H1 (cell line): Measurements from ENCODE around the gene LIPE. TPM values are rescaled to one million over a fixed set of nuclear protein-coding genes. Genes with fewer than 3 reads are reported as not detected.
A peak's percentile ranks its signal among the peaks of the same experiment; 100 is the strongest.

Experiments used
- CTCF ChIA-PET: fragments of 300-600 bp; sonication (Branson Sonifier 250); formaldehyde crosslinking; loops from one replicate; lab custom pipeline; 2021; ENCODE audit not compliant: partially characterized antibody; lab: Charles Lee
- POLR2A ChIA-PET: fragments of 300-600 bp; sonication (Branson Sonifier 250); formaldehyde crosslinking; loops from one replicate; lab custom pipeline; 2021; ENCODE audit warnings: inconsistent platforms; ENCODE audit not compliant: partially characterized antibody; lab: Charles Lee
- DNase-seq, 2 experiments: peaks; one replicate each; pipeline versions ENCODE4 v3.0.0 to v3.0.0-alpha.2; 2010 to 2022; ENCODE audit warnings: low spot score in 2 of 2, low read depth in 1 of 2, mixed read lengths in 1 of 2
- FAIRE-seq: peaks from 2 replicates; lab custom pipeline; 2011; peaks lifted over from hg19 to GRCh38; lab: Jason Lieb, UNC
- H2AFZ ChIP-seq: 2 replicates; pipeline ENCODE4 v1.8.1; 2012; ENCODE audit warnings: low read length, inconsistent platforms
- H2AK5ac ChIP-seq: 2 replicates; pipeline ENCODE4 v1.6.1; 2013; ENCODE audit warnings: low read depth, low read length
- H2BK120ac ChIP-seq: replicated peaks from 2 replicates; pipeline ENCODE3; 2013; ENCODE audit warnings: low read depth, low read length, inconsistent platforms
- H2BK12ac ChIP-seq: 2 replicates; pipeline ENCODE4 v1.6.1; 2013; ENCODE audit warnings: low read depth, low read length
- H2BK15ac ChIP-seq: 2 replicates; pipeline ENCODE4 v1.6.1; 2013; ENCODE audit warnings: low read length
- H2BK20ac ChIP-seq: 2 replicates; pipeline ENCODE4 v1.6.1; 2013; ENCODE audit warnings: low read length
- H2BK5ac ChIP-seq: 2 replicates; pipeline ENCODE4 v1.6.1; 2013; ENCODE audit warnings: low read depth, low read length
- H3K14ac ChIP-seq: 2 replicates; pipeline ENCODE4 v1.6.1; 2013; ENCODE audit warnings: inconsistent platforms; ENCODE audit not compliant: insufficient read length
- H3K18ac ChIP-seq: 2 replicates; pipeline ENCODE4 v1.6.1; 2013; ENCODE audit warnings: low read length; ENCODE audit errors: extremely low read depth
- H3K23ac ChIP-seq: 2 replicates; pipeline ENCODE4 v1.6.1; 2013; ENCODE audit warnings: inconsistent platforms; ENCODE audit not compliant: insufficient read length
- H3K23me2 ChIP-seq: 2 replicates; pipeline ENCODE4 v1.6.1; 2013; ENCODE audit warnings: low read depth, low read length
- H3K27ac ChIP-seq: 2 replicates; pipeline ENCODE4 v1.6.1; 2011; ENCODE audit warnings: low read depth, low read length, inconsistent platforms
- H3K27me3 ChIP-seq, 4 experiments: replicated peaks in 1 of 4; 1 replicate in 1 of 4; 2 replicates in 3 of 4; pipeline versions ENCODE4 v1.6.1 to v1.8.1; 2011 to 2013; ENCODE audit warnings: low read length in 3 of 4, mild to moderate bottlenecking in 3 of 4, inconsistent platforms in 2 of 4, mixed read lengths in 2 of 4, moderate library complexity in 1 of 4; ENCODE audit not compliant: control insufficient read depth in 3 of 4, insufficient read depth in 3 of 4; ENCODE audit errors: extremely low read depth in 1 of 4
- H3K36me3 ChIP-seq, 4 experiments: 2 replicates each; pipeline versions ENCODE4 v1.6.1 to v1.8.1; 2011 to 2013; ENCODE audit warnings: mild to moderate bottlenecking in 4 of 4, low read length in 3 of 4, moderate library complexity in 2 of 4, control low read depth in 1 of 4, inconsistent platforms in 1 of 4; ENCODE audit not compliant: insufficient read depth in 4 of 4, control insufficient read depth in 2 of 4
- H3K4ac ChIP-seq: replicated peaks from 2 replicates; pipeline ENCODE3; 2013; ENCODE audit warnings: low read length, low read depth, mixed read lengths, inconsistent platforms; ENCODE audit not compliant: insufficient read length
- H3K4me1 ChIP-seq, 4 experiments: replicated peaks in 1 of 4; 1 replicate in 1 of 4; 2 replicates in 3 of 4; pipeline versions ENCODE4 v1.6.1 to v1.8.1; 2011 to 2013; ENCODE audit warnings: low read length in 3 of 4, inconsistent platforms in 2 of 4, mixed read lengths in 1 of 4; ENCODE audit not compliant: insufficient read depth in 4 of 4, control insufficient read depth in 3 of 4
- H3K4me2 ChIP-seq, 2 experiments: 2 replicates each; pipeline versions ENCODE4 v1.6.1 to v1.8.1; 2011 to 2013; ENCODE audit warnings: low read depth in 2 of 2, low read length in 2 of 2, control low read depth in 1 of 2, inconsistent platforms in 1 of 2, mild to moderate bottlenecking in 1 of 2; ENCODE audit not compliant: insufficient read depth in 1 of 2
- H3K4me3 ChIP-seq, 4 experiments: fragments of 200-600, 300-600 bp in 1 of 4; sonication (generic), shearing (Covaris generic), sonication (Bioruptor Twin) in 1 of 4; 2 replicates each; pipeline versions ENCODE4 v1.5.1 to v1.8.1; 2011 to 2016; ENCODE audit warnings: low read length in 4 of 4, low read depth in 3 of 4, control low read depth in 2 of 4, inconsistent platforms in 2 of 4, mild to moderate bottlenecking in 2 of 4, mixed read lengths in 1 of 4, moderate library complexity in 1 of 4; ENCODE audit not compliant: insufficient read depth in 2 of 4; ENCODE audit errors: extremely low read depth in 1 of 4
- H3K56ac ChIP-seq: replicated peaks from 2 replicates; pipeline ENCODE3; 2013; ENCODE audit warnings: low read depth, mild to moderate bottlenecking, mixed read lengths, low read length, inconsistent platforms; ENCODE audit not compliant: insufficient read length
- H3K79me1 ChIP-seq: 2 replicates; pipeline ENCODE4 v1.6.1; 2013; ENCODE audit warnings: low read depth, low read length, control low read depth
- H3K79me2 ChIP-seq, 2 experiments: 2 replicates each; pipeline versions ENCODE4 v1.6.1 to v1.8.1; 2012 to 2013; ENCODE audit warnings: low read length in 2 of 2, mild to moderate bottlenecking in 2 of 2, inconsistent platforms in 1 of 2; ENCODE audit not compliant: insufficient read depth in 2 of 2, control insufficient read depth in 1 of 2
- H3K9ac ChIP-seq, 4 experiments: replicated peaks in 1 of 4; 1 replicate in 1 of 4; 2 replicates in 3 of 4; pipeline versions ENCODE4 v1.6.1 to v1.8.1; 2011 to 2013; ENCODE audit warnings: low read depth in 3 of 4, low read length in 3 of 4, control low read depth in 2 of 4, mild to moderate bottlenecking in 2 of 4, moderate library complexity in 2 of 4, inconsistent platforms in 1 of 4; ENCODE audit errors: extremely low read depth in 1 of 4
- H3K9me3 ChIP-seq, 2 experiments: 2 replicates each; pipeline versions ENCODE4 v1.6.1 to v1.8.1; 2012 to 2013; ENCODE audit warnings: mild to moderate bottlenecking in 2 of 2, moderate library complexity in 2 of 2, control low read depth in 1 of 2, inconsistent platforms in 1 of 2, low read depth in 1 of 2, low read length in 1 of 2, mixed read lengths in 1 of 2; ENCODE audit not compliant: insufficient read depth in 2 of 2
- H4K20me1 ChIP-seq, 2 experiments: replicated peaks in 1 of 2; 2 replicates each; pipeline versions ENCODE3 to v1.8.1; 2011 to 2013; ENCODE audit warnings: inconsistent platforms in 2 of 2, low read length in 2 of 2, mild to moderate bottlenecking in 1 of 2; ENCODE audit not compliant: insufficient read depth in 2 of 2, control insufficient read depth in 1 of 2
- H4K5ac ChIP-seq: 2 replicates; pipeline ENCODE4 v1.6.1; 2013; ENCODE audit warnings: low read length, low read depth, mixed read lengths, inconsistent platforms; ENCODE audit not compliant: insufficient read length
- H4K8ac ChIP-seq: 2 replicates; pipeline ENCODE4 v1.8.0; 2013; ENCODE audit warnings: mild to moderate bottlenecking, moderate library complexity, low read length, inconsistent platforms; ENCODE audit not compliant: insufficient read depth; ENCODE audit errors: extremely low read depth
- H4K91ac ChIP-seq: replicated peaks from 2 replicates; pipeline ENCODE3; 2013; ENCODE audit warnings: low read length, mixed read lengths, inconsistent platforms; ENCODE audit not compliant: insufficient read length
- CBX8 ChIP-seq: fragments of 300-800, 300-1000 bp; sonication (generic); IDR thresholded peaks from 2 replicates; pipeline ENCODE4 v1.7.1; 2016; ENCODE audit warnings: low read depth, low read length, borderline replicate concordance
- CEBPB ChIP-seq: IDR thresholded peaks from 2 replicates; pipeline ENCODE4 v1.6.1; 2012; ENCODE audit warnings: low read depth, low read length
- HDAC2 ChIP-seq, 2 experiments: fragments of 300-600 bp in 1 of 2; sonication (generic) in 1 of 2; IDR thresholded peaks; 2 replicates each; pipeline ENCODE4 v1.6.1; 2011 to 2012; ENCODE audit warnings: low read depth in 2 of 2, low read length in 2 of 2, mild to moderate bottlenecking in 2 of 2, moderate library complexity in 2 of 2, borderline replicate concordance in 1 of 2, inconsistent platforms in 1 of 2
- JUND ChIP-seq: IDR thresholded peaks from 2 replicates; pipeline ENCODE4 v1.6.1; 2011; ENCODE audit warnings: mild to moderate bottlenecking, improper control_type of control experiment, low read length
- PHF8 ChIP-seq: fragments of 200-600 bp; sonication (generic); conservative IDR thresholded peaks from 2 replicates; pipeline ENCODE4 v1.7.1; 2012; ENCODE audit warnings: low read depth, mild to moderate bottlenecking, inconsistent platforms, low read length, moderate library complexity
- SAP30 ChIP-seq: fragments of 300-600 bp; sonication (generic); IDR thresholded peaks from 2 replicates; pipeline ENCODE4 v1.7.1; 2012; ENCODE audit warnings: low read length, moderate library complexity, mild to moderate bottlenecking, inconsistent platforms; ENCODE audit not compliant: insufficient read depth, insufficient replicate concordance
- USF2 ChIP-seq: IDR thresholded peaks from 2 replicates; pipeline ENCODE4 v1.6.1; 2011; ENCODE audit warnings: low read length, improper control_type of control experiment
- WGBS, 2 experiments: shearing (Covaris generic) in 1 of 2; methylation state at CpG; one replicate each; pipeline versions ENCODE4 v1.1.6 to v1.1.7; 2013 to 2015; ENCODE audit warnings: low lambda C conversion rate in 2 of 2, mixed read lengths in 2 of 2, inconsistent platforms in 1 of 2, low coverage in 1 of 2, missing lambda C conversion rate in 1 of 2; ENCODE audit not compliant: insufficient replicate concordance in 2 of 2, insufficient coverage in 1 of 2, insufficient read length in 1 of 2; ENCODE audit errors: extremely low coverage in 1 of 2, missing lambda C conversion rate in 1 of 2; 5-methylcytosine and 5-hydroxymethylcytosine counted together
- polyA plus RNA-seq, 7 experiments: library from polyadenylated mRNA; depleted of rRNA in 3 of 7; stranded (reverse) in 5 of 7; unstranded in 2 of 7; fragments of >200 nt in 5 of 7; fragments of 200-250 nt in 2 of 7; gene quantifications; 1 replicate in 5 of 7; 2 replicates in 1 of 7; 4 replicates in 1 of 7; pipeline versions ENCODE4 v1.2.1 to v1.2.3, GENCODE V29; 2011 to 2013; ENCODE audit warnings: missing spikeins in 2 of 7, mixed read lengths in 2 of 7
- total RNA-seq: library from RNA; stranded (reverse); fragmentation: NEBNext Ultra II Directional; extraction: Animal tissue kit (Norgen Biotek cat#: 25700); gene quantifications from 2 replicates; pipeline ENCODE4 v1.2.1, GENCODE V29; 2021

Gene LIPE
- total and polyA plus RNA-seq, 2 of the 8 experiments (the other 6 are each of a cell fraction or from before 2014, with no cell fraction given) = 8.7 to 15.9 TPM

- Histone ChIP-seq H3K79me1 (peaks cover 9% of the 10 kb centered on the region), H3K18ac (peak overlapping the region; percentile 48), H3K56ac (no peak overlapping the region), H3K9ac (peak overlapping the region in 2 of 4 experiments; percentile 44 to 67; a peak in 3 of 7 replicates), H4K91ac (peak overlapping the region; percentile 70), H2BK15ac (no peak overlapping the region), H3K4me3 (peak overlapping the region; percentile 67 to 90 (median 75)), H3K4me1 (peaks cover 7 to 14% (median 10%) of the 10 kb centered on the region in 4 experiments; a peak in 6 of 7 replicates), H3K27me3 (peaks cover 0 to 10% (median 5%) of the 10 kb centered on the region in 4 experiments; a peak in 5 of 7 replicates), H2BK20ac (no peak overlapping the region), H3K23me2 (peaks cover 14% of the 10 kb centered on the region; the same call in 1 of the 2 replicates), H3K14ac (no peak overlapping the region), H2BK120ac (no peak overlapping the region), H3K23ac (no peak overlapping the region), H3K27ac (no peak overlapping the region), H2BK12ac (peak overlapping the region; percentile 27; the same call in 1 of the 2 replicates), H3K36me3 (no peaks in the 10 kb centered on the region; a peak in 1 of 8 replicates), H4K5ac (no peak overlapping the region), H3K4ac (peak overlapping the region; percentile 35), H2BK5ac (no peak overlapping the region), H3K9me3 (no peaks in the 10 kb centered on the region), H2AK5ac (no peak overlapping the region), H2AFZ (no peak overlapping the region), H4K20me1 (peaks cover 13 to 27% of the 10 kb centered on the region in 2 experiments), H3K79me2 (peaks cover 0 to 5% of the 10 kb centered on the region in 2 experiments; a peak in 1 of 4 replicates), H3K4me2 (peak overlapping the region; percentile 94 to 95), H4K8ac (no peak overlapping the region; the same call in 1 of the 2 replicates)
- CTCF ChIA-PET = interaction anchor here (1.1 to 3.2 kb wide), 9 partner anchors 10 to 49 kb away, joined by 3 to 27 read pairs (median 4); no protein-coding TSS in a partner anchor
- FAIRE-seq (no peak), DNase-seq (no peak)
- POLR2A ChIA-PET = interaction anchor here (0.8 to 7.7 kb wide), 7 partner anchors 8 to 42 kb away, joined by 3 to 47 read pairs (median 6); partner anchors contain the start of gene CNFN
- WGBS, 2 experiments = 46% methylated on average over 31 of the region's 34 CpGs; no CpG with 5 or more reads in 1 of the 2 experiments
- TF ChIP-seq USF2 (no peak), CEBPB (no peak), JUND (no peak), HDAC2 (IDR thresholded peaks at IDR 0.05; ENCODE audit: borderline replicate concordance in 1 of 2, low read depth in 2 of 2, low read length in 2 of 2) (no peak), CBX8 (no peak), PHF8 (no peak), SAP30 (no peak)
Measured at GRCh38 chr19:42402376-42403116, 24.6 kb downstream of the LIPE start.
